Measurements from ENCODE around the gene GAS2L3. TPM values are rescaled to one million over a fixed set of nuclear protein-coding genes. Genes with fewer than 3 reads are reported as not detected.

The GAS2L3 gene
- total RNA-seq, 5 donors from 2014 or later (not counting 1 experiment from before 2014, with no cell fraction given) = 0.09 to 0.16 TPM; not detected in 3

GRCh38 chr12:100646896-100647295 is 73.4 kb downstream of the GAS2L3 start:
- ATAC-seq (replicated peaks in 1 of 4) = no peak
- Histone ChIP-seq H3K27me3 (replicated peaks in 1 of 2; ENCODE audit: control insufficient read depth in 2 of 2, extremely low read depth in 1 of 2, insufficient read depth in 2 of 2, low read length in 1 of 2) (no peaks in the 10 kb centered on the region), H3K9me3 (no peaks in the 10 kb centered on the region), H3K4me1 (ENCODE audit: control insufficient read depth in 1 of 2, extremely low read depth in 1 of 2, insufficient read depth in 2 of 2, low read length in 2 of 2) (no peaks in the 10 kb centered on the region), H3K4me3 (ENCODE audit: control insufficient read depth in 1 of 2, extremely low read depth in 1 of 2, low read length in 1 of 2) (no peak overlapping the region), H3K27ac (ENCODE audit: low read length) (no peak overlapping the region), H3K36me3 (ENCODE audit: control insufficient read depth in 2 of 2, extremely low read depth in 1 of 2, insufficient read depth in 1 of 2, low read length in 1 of 2) (no peaks in the 10 kb centered on the region)
- peaks cover 10 to 13% of the 10 kb centered on the region in 2 donors for H3K27me3 Mint-ChIP-seq
- DNase-seq = no peak
- no peak overlapping the region for H3K27ac Mint-ChIP-seq
- H3K9me3 Mint-ChIP-seq = peaks cover 0 to 24% (median 0%) of the 10 kb centered on the region in 3 donors
- ChIA-PET POLR2A (no interaction called here), CTCF (no interaction called here)
- H3K4me3 Mint-ChIP-seq = no peak overlapping the region
- H3K4me1 Mint-ChIP-seq = no peaks in the 10 kb centered on the region
- 0% methylated on average over 1 of the region's 8 CpGs for WGBS (ENCODE audit: insufficient coverage)
- H3K36me3 Mint-ChIP-seq = no peaks in the 10 kb centered on the region

GRCh38 chr12:100651108-100651507 is 77.6 kb downstream of the GAS2L3 start:
- no peak for DNase-seq
- Mint-ChIP-seq H3K36me3 (no peaks in the 10 kb centered on the region), H3K4me1 (no peaks in the 10 kb centered on the region), H3K27ac (no peak overlapping the region), H3K27me3 (peaks cover 17 to 26% of the 10 kb centered on the region in 2 donors), H3K4me3 (no peak overlapping the region), H3K9me3 (peaks cover 0 to 14% (median 0%) of the 10 kb centered on the region in 3 donors)
- 71% methylated on average over 3 of the region's 3 CpGs for WGBS (ENCODE audit: insufficient coverage)
- CTCF ChIA-PET = no interaction called here
- Histone ChIP-seq H3K27ac (ENCODE audit: low read length) (no peak overlapping the region), H3K36me3 (ENCODE audit: control insufficient read depth in 2 of 2, extremely low read depth in 1 of 2, insufficient read depth in 1 of 2, low read length in 1 of 2) (no peaks in the 10 kb centered on the region), H3K9me3 (no peaks in the 10 kb centered on the region), H3K27me3 (replicated peaks in 1 of 2; ENCODE audit: control insufficient read depth in 2 of 2, extremely low read depth in 1 of 2, insufficient read depth in 2 of 2, low read length in 1 of 2) (no peaks in the 10 kb centered on the region), H3K4me3 (ENCODE audit: control insufficient read depth in 1 of 2, extremely low read depth in 1 of 2, low read length in 1 of 2) (no peak overlapping the region), H3K4me1 (ENCODE audit: control insufficient read depth in 1 of 2, extremely low read depth in 1 of 2, insufficient read depth in 2 of 2, low read length in 2 of 2) (no peaks in the 10 kb centered on the region)
- POLR2A ChIA-PET = no interaction called here
- ATAC-seq (replicated peaks in 1 of 4) = no peak

- CTCF ChIA-PET = no interaction called here
- Histone ChIP-seq H3K4me3 (ENCODE audit: control insufficient read depth in 1 of 2, extremely low read depth in 1 of 2, low read length in 1 of 2) (no peak overlapping the region), H3K27me3 (replicated peaks in 1 of 2; ENCODE audit: control insufficient read depth in 2 of 2, extremely low read depth in 1 of 2, insufficient read depth in 2 of 2, low read length in 1 of 2) (no peaks in the 10 kb centered on the region), H3K9me3 (no peaks in the 10 kb centered on the region), H3K27ac (ENCODE audit: low read length) (no peak overlapping the region), H3K4me1 (ENCODE audit: control insufficient read depth in 1 of 2, extremely low read depth in 1 of 2, insufficient read depth in 2 of 2, low read length in 2 of 2) (no peaks in the 10 kb centered on the region), H3K36me3 (ENCODE audit: control insufficient read depth in 2 of 2, extremely low read depth in 1 of 2, insufficient read depth in 1 of 2, low read length in 1 of 2) (no peaks in the 10 kb centered on the region)
- Mint-ChIP-seq H3K27ac (no peak overlapping the region), H3K4me1 (no peaks in the 10 kb centered on the region), H3K36me3 (no peaks in the 10 kb centered on the region), H3K9me3 (peaks cover 0 to 11% (median 0%) of the 10 kb centered on the region in 3 donors), H3K4me3 (no peak overlapping the region), H3K27me3 (peaks cover 17 to 26% of the 10 kb centered on the region in 2 donors)
- no peak for DNase-seq
- no peak for ATAC-seq (replicated peaks in 1 of 4)
- 100% methylated on average over 1 of the region's 4 CpGs for WGBS (ENCODE audit: insufficient coverage)
- POLR2A ChIA-PET = no interaction called here
Observed at GRCh38 chr12:100651694-100652093, 78.2 kb downstream of the GAS2L3 start.

DNA sequence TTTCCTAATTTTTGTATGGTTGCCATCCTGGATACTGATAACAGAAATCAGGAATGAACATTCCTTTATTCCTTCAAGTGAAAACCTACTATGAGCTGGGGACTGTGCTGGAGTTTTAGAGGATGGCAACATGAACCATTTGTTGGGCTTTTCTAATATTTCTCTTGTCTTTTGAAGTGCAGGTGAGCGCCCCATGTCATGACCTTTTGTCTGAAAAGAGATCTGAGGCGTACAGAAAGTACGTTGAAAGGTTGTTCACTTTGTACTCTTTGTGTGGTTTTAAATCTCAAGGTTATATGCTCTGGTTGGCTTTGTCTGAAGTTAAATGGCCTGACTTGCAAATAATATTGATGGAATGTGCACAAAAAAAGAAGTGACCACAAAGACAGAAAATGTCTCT is 79.0 kb downstream of the GAS2L3 start:
- ChIA-PET CTCF (no interaction called here), POLR2A (no interaction called here)
- 62% methylated on average over 3 of the region's 3 CpGs for WGBS (ENCODE audit: insufficient coverage)
- Histone ChIP-seq H3K4me3 (ENCODE audit: control insufficient read depth in 1 of 2, extremely low read depth in 1 of 2, low read length in 1 of 2) (no peak overlapping the region), H3K36me3 (ENCODE audit: control insufficient read depth in 2 of 2, extremely low read depth in 1 of 2, insufficient read depth in 1 of 2, low read length in 1 of 2) (no peaks in the 10 kb centered on the region), H3K27me3 (replicated peaks in 1 of 2; ENCODE audit: control insufficient read depth in 2 of 2, extremely low read depth in 1 of 2, insufficient read depth in 2 of 2, low read length in 1 of 2) (no peaks in the 10 kb centered on the region), H3K4me1 (ENCODE audit: control insufficient read depth in 1 of 2, extremely low read depth in 1 of 2, insufficient read depth in 2 of 2, low read length in 2 of 2) (no peaks in the 10 kb centered on the region), H3K27ac (ENCODE audit: low read length) (no peak overlapping the region), H3K9me3 (no peaks in the 10 kb centered on the region)
- H3K9me3 Mint-ChIP-seq = peaks cover 2 to 13% (median 6%) of the 10 kb centered on the region in 3 donors
- H3K27ac Mint-ChIP-seq = no peak overlapping the region
- no peaks in the 10 kb centered on the region for H3K4me1 Mint-ChIP-seq
- H3K4me3 Mint-ChIP-seq = no peak overlapping the region
- peaks cover 17 to 26% of the 10 kb centered on the region in 2 donors for H3K27me3 Mint-ChIP-seq
- H3K36me3 Mint-ChIP-seq = no peaks in the 10 kb centered on the region
- ATAC-seq (replicated peaks in 1 of 4) = no peak
- no peak for DNase-seq

GRCh38 chr12:100656141-100656540 is 82.7 kb downstream of the GAS2L3 start:
- Mint-ChIP-seq H3K4me1 (no peaks in the 10 kb centered on the region), H3K9me3 (peaks cover 5 to 12% (median 11%) of the 10 kb centered on the region in 3 donors), H3K36me3 (no peaks in the 10 kb centered on the region), H3K27me3 (peaks cover 13 to 20% of the 10 kb centered on the region in 2 donors), H3K27ac (no peak overlapping the region), H3K4me3 (no peak overlapping the region)
- no peaks in the 10 kb centered on the region for H3K36me3 ChIP-seq (ENCODE audit: control insufficient read depth in 2 of 2, extremely low read depth in 1 of 2, insufficient read depth in 1 of 2, low read length in 1 of 2)
- ATAC-seq (replicated peaks in 1 of 4) (no peak), DNase-seq (no peak)
- no peaks in the 10 kb centered on the region for H3K27me3 ChIP-seq (replicated peaks in 1 of 2; ENCODE audit: control insufficient read depth in 2 of 2, extremely low read depth in 1 of 2, insufficient read depth in 2 of 2, low read length in 1 of 2)
- CTCF ChIA-PET = no interaction called here
- H3K4me3 ChIP-seq (ENCODE audit: control insufficient read depth in 1 of 2, extremely low read depth in 1 of 2, low read length in 1 of 2) = no peak overlapping the region
- H3K4me1 ChIP-seq (ENCODE audit: control insufficient read depth in 1 of 2, extremely low read depth in 1 of 2, insufficient read depth in 2 of 2, low read length in 2 of 2) = no peaks in the 10 kb centered on the region
- H3K27ac ChIP-seq (ENCODE audit: low read length) = no peak overlapping the region
- POLR2A ChIA-PET = interaction anchor here in 1 of 2 donors (0.7 kb wide), 1 partner anchor 80 kb away, joined by 4 read pairs; no protein-coding TSS in a partner anchor
- 77% methylated on average over 2 of the region's 4 CpGs for WGBS (ENCODE audit: insufficient coverage)
- no peaks in the 10 kb centered on the region for H3K9me3 ChIP-seq

- Mint-ChIP-seq H3K4me3 (no peak overlapping the region), H3K4me1 (no peaks in the 10 kb centered on the region), H3K27me3 (peaks cover 9 to 19% of the 10 kb centered on the region in 2 donors), H3K36me3 (no peaks in the 10 kb centered on the region), H3K27ac (no peak overlapping the region), H3K9me3 (peaks cover 5 to 11% (median 11%) of the 10 kb centered on the region in 3 donors)
- ChIA-PET POLR2A (no interaction called here), CTCF (no interaction called here)
- DNase-seq = no peak
- no peaks in the 10 kb centered on the region for H3K4me1 ChIP-seq (ENCODE audit: control insufficient read depth in 1 of 2, extremely low read depth in 1 of 2, insufficient read depth in 2 of 2, low read length in 2 of 2)
- no peaks in the 10 kb centered on the region for H3K36me3 ChIP-seq (ENCODE audit: control insufficient read depth in 2 of 2, extremely low read depth in 1 of 2, insufficient read depth in 1 of 2, low read length in 1 of 2)
- no peaks in the 10 kb centered on the region for H3K9me3 ChIP-seq
- ATAC-seq (replicated peaks in 1 of 4) = no peak
- no peaks in the 10 kb centered on the region for H3K27me3 ChIP-seq (replicated peaks in 1 of 2; ENCODE audit: control insufficient read depth in 2 of 2, extremely low read depth in 1 of 2, insufficient read depth in 2 of 2, low read length in 1 of 2)
- H3K4me3 ChIP-seq (ENCODE audit: control insufficient read depth in 1 of 2, extremely low read depth in 1 of 2, low read length in 1 of 2) = no peak overlapping the region
- H3K27ac ChIP-seq (ENCODE audit: low read length) = no peak overlapping the region
Observed at GRCh38 chr12:100656856-100657255, 83.4 kb downstream of the GAS2L3 start.

DNA sequence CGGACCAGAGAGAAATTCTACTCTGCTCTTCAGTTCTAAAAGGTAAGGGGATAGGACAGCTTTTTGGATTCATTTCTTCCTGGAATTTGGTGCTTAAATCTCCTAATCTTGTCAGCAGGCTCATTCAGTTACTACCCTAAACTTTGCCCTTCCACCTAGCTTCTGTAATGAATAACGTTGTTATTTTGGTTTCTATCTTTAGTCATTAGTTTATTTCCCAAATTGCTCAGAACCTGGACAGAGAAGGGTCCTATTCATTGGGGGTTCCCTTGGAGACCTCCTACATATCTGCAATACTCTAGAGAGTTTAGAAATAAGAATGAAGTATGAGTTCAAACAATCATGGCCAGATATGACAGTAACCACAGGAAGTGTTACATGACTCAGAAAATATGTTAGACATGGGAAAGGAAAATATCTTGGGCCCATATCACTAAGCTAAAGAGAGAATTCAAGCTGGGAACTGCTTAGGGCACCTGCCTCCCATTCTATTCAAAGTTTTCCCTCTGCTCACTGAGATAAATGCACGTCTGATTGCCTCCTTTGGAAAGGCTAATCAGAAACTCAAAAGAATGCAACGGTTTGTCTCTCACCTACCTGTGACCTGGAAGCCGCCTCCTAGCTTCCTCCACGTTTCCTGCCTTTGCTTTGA is 87.9 kb downstream of the GAS2L3 start:
- no peak for DNase-seq
- Mint-ChIP-seq H3K9me3 (peaks cover 5 to 11% (median 11%) of the 10 kb centered on the region in 3 donors), H3K4me1 (no peaks in the 10 kb centered on the region), H3K27me3 (peaks cover 3 to 6% of the 10 kb centered on the region in 2 donors), H3K36me3 (no peaks in the 10 kb centered on the region), H3K27ac (no peak overlapping the region), H3K4me3 (no peak overlapping the region)
- Histone ChIP-seq H3K36me3 (ENCODE audit: control insufficient read depth in 2 of 2, extremely low read depth in 1 of 2, insufficient read depth in 1 of 2, low read length in 1 of 2) (no peaks in the 10 kb centered on the region), H3K9me3 (no peaks in the 10 kb centered on the region), H3K4me3 (ENCODE audit: control insufficient read depth in 1 of 2, extremely low read depth in 1 of 2, low read length in 1 of 2) (no peak overlapping the region), H3K4me1 (ENCODE audit: control insufficient read depth in 1 of 2, extremely low read depth in 1 of 2, insufficient read depth in 2 of 2, low read length in 2 of 2) (no peaks in the 10 kb centered on the region), H3K27me3 (replicated peaks in 1 of 2; ENCODE audit: control insufficient read depth in 2 of 2, extremely low read depth in 1 of 2, insufficient read depth in 2 of 2, low read length in 1 of 2) (no peaks in the 10 kb centered on the region), H3K27ac (ENCODE audit: low read length) (no peak overlapping the region)
- CTCF ChIA-PET = no interaction called here
- no peak for ATAC-seq (replicated peaks in 1 of 4)
- POLR2A ChIA-PET = no interaction called here
- 33% methylated on average over 4 of the region's 6 CpGs for WGBS (ENCODE audit: insufficient coverage)

All from T-cell (primary cell).